Stimulated activated CD4-positive, alpha-beta T cell treated with anti-CD3 and anti-CD28 coated beads, Interleukin-4, amount 100 ng/mL, for 48 hours (primary cell): Measurements from ENCODE around the gene CDC16.
"Not testable (repeated sequence)": the region's sequence is repeated elsewhere in the genome, so short reads cannot be mapped to it uniquely, and the experiment has no call there.

Experiments used
- DNase-seq, 2 donors: peaks; one replicate each; pipeline ENCODE4 v3.0.0-alpha.2; 2020; ENCODE audit warnings: low read depth in 2 of 2

Gene CDC16

DNA sequence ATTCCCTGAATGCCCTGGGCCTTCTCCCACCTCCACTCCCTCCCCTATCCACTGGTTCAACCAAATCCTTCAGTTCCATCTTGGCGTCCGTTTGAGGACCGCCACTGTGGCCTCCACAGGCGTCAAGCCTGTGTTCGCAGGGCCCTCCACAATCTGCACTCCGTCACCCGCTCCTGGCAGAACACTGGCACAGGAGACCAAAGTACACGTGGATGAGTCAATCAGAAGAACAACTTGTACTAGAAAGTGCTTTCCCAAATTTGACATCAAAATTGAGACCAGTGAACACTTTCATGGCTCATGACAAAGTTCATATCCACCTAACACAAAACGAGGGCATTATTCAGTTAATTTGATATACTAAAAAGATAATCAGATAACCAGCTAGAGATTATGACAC is 6.5 kb upstream of the CDC16 start:
- no peak for DNase-seq

GRCh38 chr13:114229506-114229905 is 5.2 kb upstream of the CDC16 start:
- no peak for DNase-seq

DNA sequence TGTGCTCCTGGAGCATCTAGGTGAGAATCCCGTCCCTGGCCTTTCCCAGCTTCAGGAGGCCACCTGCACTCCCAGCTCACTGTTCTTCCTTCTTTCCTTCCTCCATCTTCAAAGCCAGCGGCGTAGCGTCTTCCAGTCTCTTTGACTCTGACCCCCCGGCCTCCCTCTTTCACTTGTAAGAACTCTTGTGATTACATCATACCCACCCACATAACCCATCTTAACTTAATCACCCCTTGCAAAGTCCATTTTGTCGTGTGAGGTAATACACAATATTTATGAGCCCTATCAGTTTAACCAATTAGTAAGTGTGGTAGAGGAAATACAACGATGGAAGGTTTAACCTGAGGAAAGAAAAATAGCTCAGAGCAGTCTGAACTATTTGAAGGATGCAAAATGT is 4.6 kb upstream of the CDC16 start:
- DNase-seq = no peak

- no peak for DNase-seq
These were observed 4.1 kb upstream of the CDC16 start for GRCh38 chr13:114230575-114230974.

GRCh38 chr13:114231886-114232285 is 2.8 kb upstream of the CDC16 start:
- no peak for DNase-seq

DNA sequence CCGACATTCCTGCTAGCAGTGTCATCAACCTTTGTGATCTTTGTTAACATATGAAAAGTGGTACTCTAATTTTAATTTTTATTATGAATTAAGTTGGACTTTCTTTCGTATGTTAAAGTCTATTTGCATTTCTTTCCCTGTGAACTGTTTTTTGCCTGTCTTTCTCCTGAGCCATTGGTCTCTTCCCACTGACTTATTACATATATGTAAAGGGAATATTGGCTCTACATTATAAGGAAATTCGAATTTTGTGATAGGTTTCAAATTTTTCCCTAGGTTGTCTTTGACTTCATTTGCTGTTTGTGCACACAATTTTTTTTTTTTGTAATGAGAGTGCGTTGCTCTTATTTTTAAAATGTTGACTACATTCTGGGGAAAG is 442 bp upstream of the CDC16 start:
- DNase-seq = no peak

- DNase-seq = no peak
These were observed 1.0 kb downstream of the CDC16 start for GRCh38 chr13:114235697-114236096.

- DNase-seq = no peak
These were observed 1.5 kb downstream of the CDC16 start for GRCh38 chr13:114236227-114236626.

DNA sequence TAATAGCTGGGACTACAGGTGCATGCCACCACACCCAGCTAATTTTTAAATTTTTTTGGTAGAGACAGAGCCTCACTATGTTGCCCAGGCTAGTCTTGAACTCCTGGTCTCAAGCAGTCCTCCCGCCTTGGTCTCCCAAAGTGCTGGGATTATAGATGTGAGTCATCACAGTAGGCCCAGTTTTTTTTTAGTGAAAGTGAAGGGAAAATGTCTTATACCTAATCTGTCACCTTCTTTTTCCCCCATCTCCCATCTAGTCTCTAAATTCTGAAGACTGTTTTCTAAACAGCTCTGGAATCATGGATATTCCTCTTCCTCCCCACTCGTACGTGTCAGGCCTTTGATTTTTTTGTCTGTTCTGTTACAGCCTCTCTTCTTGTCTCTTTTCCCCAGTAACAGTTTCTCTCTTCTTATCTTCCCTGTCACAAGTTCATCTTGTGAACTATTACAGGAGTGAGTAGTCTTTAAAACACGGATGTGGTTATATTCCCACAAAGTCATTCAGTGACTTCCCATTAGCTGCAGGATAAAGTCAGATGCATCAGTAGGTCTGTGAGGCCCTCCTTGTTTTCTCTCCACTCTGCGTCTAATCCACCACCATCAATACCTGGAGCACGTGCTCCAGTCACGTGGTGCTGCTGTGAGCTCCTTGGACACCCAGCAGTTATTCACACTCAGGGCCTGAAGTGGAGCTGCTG is 2.9 kb downstream of the CDC16 start:
- no peak for DNase-seq

- DNase-seq = no peak
These were observed 7.2 kb downstream of the CDC16 start for GRCh38 chr13:114241918-114242317.

DNA sequence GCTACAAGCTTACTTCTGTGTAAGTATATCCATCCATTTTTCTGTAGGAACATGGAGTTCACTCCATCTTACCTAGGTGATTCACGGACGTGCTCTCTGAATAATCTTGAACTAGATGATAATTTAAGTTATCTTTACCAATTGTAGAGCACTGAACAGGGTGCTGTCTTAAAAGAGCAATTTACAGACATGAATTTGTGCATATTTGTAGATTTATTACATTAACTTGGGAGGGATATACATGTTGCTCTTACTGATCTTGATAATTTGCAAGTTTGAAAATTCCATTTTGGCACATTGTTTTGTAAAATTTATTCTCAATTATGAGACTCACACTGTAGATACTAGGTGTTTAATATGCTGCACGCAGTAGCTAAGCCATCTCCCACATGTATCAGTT is 9.3 kb downstream of the CDC16 start:
- no peak for DNase-seq

- no peak for DNase-seq
These were observed 9.9 kb downstream of the CDC16 start for GRCh38 chr13:114244637-114245036.

GRCh38 chr13:114248011-114248410 is 13.3 kb downstream of the CDC16 start:
- no peak for DNase-seq

GRCh38 chr13:114249077-114249476 is 14.4 kb downstream of the CDC16 start:
- DNase-seq = no peak

- not testable (repeated sequence) for DNase-seq
These were observed 17.1 kb downstream of the CDC16 start for GRCh38 chr13:114251639-114252440.

GRCh38 chr13:114256547-114256946 is 21.9 kb downstream of the CDC16 start:
- no peak for DNase-seq

DNA sequence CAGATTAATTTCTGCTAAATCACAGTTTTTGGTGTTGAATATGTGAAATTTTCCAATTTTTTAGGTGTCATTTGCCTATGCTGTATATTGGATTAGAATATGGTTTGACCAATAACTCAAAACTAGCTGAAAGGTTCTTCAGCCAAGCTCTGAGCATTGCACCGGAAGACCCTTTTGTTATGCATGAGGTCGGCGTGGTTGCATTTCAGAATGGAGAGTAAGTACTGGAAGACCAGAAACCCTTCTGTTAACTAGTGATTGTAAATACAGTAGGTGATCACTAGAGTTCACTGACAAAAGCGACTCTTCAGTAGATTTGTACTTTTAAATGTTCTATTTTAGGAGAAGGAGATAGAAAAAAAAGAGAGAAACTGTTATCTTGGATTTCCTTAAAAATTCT is 22.3 kb downstream of the CDC16 start:
- DNase-seq = no peak

DNA sequence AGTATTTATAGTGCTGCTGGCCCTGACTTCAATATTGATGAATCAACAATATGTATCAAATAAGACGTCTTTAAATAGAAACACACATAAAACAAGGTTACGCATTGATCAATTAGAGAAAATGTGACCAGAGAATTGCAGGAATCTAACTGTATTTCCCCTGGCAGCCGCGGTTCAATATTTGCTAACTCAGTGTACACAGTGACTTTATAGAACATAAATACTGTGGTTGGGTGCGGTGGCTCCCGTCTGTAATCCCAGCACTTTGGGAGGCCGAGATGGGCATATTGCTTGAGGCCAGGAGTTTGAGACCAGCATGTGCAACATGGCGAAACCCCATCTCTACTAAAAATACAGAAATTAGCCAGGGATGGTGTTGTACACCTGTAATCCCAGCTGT is 23.9 kb downstream of the CDC16 start:
- no peak for DNase-seq

DNA sequence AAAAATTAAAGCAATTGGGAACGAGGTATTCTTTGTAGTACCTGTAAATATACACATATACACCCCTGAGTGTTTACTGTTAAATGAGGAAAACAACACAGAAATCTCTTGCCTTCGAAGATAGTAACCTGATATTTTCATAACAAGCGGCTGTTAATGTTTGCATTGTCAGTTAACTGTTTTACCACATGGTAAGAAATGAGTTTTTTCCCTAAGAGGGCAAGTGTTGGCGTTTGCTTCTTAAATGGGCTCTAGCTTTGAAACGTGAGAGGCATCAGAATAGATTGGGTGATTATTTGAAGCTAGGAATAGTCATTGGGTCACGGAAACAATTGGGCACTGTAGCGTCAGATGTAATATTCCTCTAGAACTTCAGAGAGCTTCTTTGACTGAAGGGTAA is 24.7 kb downstream of the CDC16 start:
- no peak for DNase-seq

DNA sequence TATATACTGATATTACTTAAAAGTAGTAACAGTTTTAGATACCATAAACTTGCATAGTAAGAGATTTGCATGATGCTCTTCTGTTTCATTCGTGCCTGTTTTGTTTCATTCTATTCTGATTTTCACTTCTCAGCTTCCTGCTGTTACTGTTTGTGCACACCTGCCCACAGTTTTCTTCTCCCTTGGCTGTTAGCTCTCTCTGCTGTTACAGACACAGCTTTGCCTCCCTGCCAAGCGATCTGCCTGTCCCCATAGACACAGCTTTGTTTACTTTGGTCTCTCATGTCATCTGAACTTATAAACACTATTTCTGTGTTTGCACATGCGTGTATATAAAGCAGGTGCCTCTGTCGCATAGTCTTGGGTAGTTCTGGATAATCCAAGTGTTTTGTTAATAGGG is 25.3 kb downstream of the CDC16 start:
- DNase-seq = no peak

DNA sequence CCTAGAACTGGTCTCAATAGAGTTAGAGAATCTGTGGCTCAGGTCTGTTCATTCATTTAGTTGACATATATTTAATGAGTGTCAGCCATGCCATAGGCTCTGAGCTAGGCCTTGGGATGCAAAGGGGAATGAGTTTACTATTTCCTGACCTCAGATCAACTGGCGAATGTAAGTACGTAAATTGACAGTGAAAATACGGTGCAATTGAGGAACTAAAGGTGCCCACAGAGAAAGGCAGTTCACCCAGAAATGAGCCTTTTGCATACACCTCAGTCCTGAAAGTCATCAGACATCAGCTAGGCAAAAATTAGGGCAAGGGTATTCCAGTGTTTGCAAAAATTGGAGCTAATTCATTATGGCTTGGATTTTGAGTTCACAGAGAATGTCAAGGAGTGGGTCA is 26.1 kb downstream of the CDC16 start:
- no peak for DNase-seq

GRCh38 chr13:114261328-114261965 is 26.8 kb downstream of the CDC16 start:
- no peak for DNase-seq

- no peak for DNase-seq
These were observed 28.9 kb downstream of the CDC16 start for GRCh38 chr13:114263578-114263977.
